GM18511 (cell line): ENCODE results near the gene GCSH.
"Not testable (repeated sequence)": the region's sequence is repeated elsewhere in the genome, so short reads cannot be mapped to it uniquely, and the experiment has no call there.

Experiments
- ATAC-seq: cut with Tn5 transposase; IDR thresholded peaks from one replicate; pipeline ENCODE4 v1.9.1; 2021; ENCODE audit warnings: mild to moderate bottlenecking, moderate library complexity; ENCODE audit not compliant: unreplicated experiment

Gene GCSH

DNA sequence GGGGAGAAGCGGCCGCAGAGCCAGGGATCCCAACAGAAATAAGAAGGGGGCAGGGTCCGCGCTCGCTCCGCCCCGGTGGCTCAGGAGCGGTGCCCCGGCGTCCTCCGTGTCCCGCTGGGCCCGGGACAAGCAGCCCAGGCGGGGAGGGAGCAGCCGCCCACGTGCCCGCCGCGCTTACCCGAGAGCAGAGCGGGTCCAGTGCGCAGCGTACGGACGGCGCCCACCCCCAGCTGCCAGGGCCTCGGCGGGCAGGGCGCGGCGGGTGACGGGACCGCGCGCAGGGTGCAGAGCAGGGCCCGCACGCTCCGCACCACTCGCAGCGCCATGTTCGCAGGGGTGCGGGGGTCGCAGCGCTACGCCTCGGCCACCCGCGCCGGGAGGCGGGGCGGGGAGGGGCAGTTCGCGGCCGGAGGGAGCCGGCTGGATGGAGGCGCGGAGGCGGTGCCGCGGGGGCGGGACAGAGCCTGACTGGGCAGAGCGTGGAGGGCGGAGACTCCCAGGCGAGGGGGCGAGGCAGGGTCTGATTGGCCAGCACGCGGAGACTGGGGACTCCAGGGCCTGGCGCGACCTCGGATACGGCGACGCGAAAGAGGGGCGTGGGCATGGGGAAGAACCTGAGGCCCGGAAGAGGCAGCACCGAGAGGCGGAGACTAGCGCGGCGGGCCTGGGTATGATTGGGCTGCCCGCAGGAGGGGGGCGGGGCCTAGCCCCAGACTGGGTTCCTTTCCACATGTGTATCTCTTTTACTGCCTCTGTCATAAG is at the start of gene GCSH:
Gene GCSH, minus strand, starts transcription at position 443 of the 762 bp plus-strand sequence. Its CDS starts 117 bp downstream, at position 326.
- peak; percentile 99 for ATAC-seq

- no peak for ATAC-seq
Measured at GRCh38 chr16:81143921-81144471, 47.8 kb upstream of the GCSH start.

DNA sequence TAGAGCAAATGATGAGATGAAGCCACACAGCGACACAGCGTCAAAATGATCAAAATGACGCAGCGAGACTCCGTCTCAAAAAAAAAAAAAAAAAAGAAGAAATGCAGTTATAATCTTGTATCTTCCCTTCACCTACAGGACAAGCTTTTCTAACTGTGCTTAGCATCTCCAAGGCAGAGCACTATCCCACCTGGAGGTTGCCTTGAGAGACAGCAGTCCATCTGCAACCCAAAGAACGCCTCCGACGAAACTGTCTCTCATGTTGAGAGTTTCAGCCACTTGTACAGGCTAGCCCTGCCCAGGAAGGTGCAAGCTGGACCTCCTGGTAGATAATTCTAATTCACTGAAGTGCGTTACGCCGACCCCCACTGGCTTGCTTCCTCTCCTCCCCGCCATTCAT is 46.7 kb upstream of the GCSH start:
- no peak for ATAC-seq

- no peak for ATAC-seq
Measured at GRCh38 chr16:81140930-81141780, 45.0 kb upstream of the GCSH start.

GRCh38 chr16:81138831-81139557 is 42.8 kb upstream of the GCSH start:
- no peak for ATAC-seq

- no peak for ATAC-seq
Measured at GRCh38 chr16:81137754-81138153, 41.6 kb upstream of the GCSH start.

DNA sequence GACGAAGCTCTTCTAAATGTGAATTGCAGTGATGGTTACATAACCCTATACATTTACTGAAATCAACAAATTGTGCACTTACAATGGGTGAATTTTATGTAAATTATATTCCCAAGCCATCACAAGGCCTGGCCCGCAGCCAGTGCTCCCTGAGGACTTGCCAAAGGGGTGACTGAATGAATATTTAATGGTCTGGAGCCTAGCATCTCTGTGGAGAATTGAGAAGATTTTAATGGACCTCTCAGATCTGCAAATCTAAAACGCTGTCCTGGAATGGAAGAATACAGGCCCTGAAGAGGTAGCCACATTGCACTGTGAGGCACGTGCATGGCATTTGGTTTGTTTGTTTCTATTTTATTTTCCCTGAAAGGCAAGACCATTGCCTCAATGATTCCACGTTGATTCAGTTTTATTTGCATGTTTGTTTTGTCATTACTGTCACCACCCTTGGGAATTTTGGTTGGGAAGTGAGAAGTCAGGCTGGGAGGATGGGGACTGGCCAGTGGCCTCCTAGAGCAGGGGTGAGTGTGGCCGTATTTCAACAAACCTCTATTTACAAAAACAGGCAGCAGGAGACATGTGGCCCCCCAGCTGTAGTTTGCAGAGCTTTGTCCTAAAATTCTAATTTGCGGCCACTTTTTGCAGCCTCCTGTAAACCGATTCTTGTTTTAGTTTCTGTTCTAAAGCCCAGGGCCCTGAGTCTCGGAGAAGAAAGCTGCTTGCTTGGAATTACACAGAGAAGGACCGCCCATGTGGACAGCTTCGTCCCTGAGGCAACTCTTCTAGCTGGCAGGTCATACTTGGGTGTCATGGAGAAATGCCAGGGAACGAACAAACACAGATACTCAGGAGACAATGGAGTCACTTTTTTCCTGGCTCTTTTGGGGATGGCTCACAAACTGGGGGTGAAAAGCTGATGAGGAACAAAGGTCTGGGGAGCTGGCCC is 40.5 kb upstream of the GCSH start:
- ATAC-seq, result no peak

GRCh38 chr16:81130126-81130525 is 33.9 kb upstream of the GCSH start:
- ATAC-seq, result no peak

- no peak for ATAC-seq
Measured at GRCh38 chr16:81128726-81129524, 32.7 kb upstream of the GCSH start.

GRCh38 chr16:81127051-81127450 is 30.9 kb upstream of the GCSH start:
- ATAC-seq, result no peak

GRCh38 chr16:81123092-81123852 is 27.1 kb upstream of the GCSH start:
- ATAC-seq, result no peak

DNA sequence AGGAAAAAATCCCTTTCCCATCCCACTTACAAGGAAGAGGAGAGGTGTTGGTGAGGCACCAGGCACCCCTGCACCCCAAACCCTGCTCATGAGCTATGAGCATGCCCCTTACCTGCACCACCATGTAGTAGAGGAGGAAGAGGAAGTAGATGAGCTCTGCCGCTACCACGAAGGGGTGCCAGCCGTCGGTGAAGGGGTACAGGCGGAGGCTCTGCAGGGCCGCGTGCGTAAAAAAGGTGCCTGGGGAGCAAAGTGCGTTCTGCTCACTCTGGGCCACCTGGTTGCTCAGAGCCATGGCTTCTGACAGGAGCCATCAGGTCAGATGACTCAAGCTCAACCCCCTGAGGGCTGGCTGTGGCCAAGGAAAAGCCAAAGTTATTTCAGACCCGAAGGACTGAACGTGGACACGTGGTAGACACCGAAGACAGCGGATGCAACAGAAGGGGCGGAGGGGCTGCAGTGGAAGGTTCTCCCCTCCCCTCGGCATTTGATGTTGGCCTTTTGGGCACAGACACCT is 25.3 kb upstream of the GCSH start:
- ATAC-seq, result no peak

DNA sequence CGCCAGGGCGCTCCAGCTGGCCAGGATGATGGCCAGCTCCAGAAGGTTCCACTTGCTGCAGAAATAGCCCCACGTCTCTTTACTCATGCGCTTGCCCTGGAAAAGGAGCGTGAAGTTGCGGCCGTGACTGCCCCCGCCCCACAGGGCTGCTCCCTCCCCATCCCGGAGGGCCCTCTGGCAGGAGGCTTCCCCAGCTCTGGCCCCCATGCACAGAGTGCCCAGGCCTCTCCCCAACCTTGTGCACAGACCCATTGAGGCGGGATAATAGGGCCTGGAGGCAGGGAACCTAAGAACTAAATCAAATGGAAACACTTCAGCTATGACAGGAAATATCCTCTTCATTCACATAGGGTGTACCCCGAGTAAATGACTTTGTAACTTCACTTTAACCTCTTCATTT is 21.2 kb upstream of the GCSH start:
- ATAC-seq, result no peak

- ATAC-seq, result no peak
Measured at GRCh38 chr16:81116285-81116684, 20.1 kb upstream of the GCSH start.

GRCh38 chr16:81112453-81112852 is 16.3 kb upstream of the GCSH start:
- no peak for ATAC-seq

GRCh38 chr16:81109274-81109673 is 13.1 kb upstream of the GCSH start:
- ATAC-seq, result not testable (repeated sequence)

- no peak for ATAC-seq
Measured at GRCh38 chr16:81107511-81107910, 11.3 kb upstream of the GCSH start.

DNA sequence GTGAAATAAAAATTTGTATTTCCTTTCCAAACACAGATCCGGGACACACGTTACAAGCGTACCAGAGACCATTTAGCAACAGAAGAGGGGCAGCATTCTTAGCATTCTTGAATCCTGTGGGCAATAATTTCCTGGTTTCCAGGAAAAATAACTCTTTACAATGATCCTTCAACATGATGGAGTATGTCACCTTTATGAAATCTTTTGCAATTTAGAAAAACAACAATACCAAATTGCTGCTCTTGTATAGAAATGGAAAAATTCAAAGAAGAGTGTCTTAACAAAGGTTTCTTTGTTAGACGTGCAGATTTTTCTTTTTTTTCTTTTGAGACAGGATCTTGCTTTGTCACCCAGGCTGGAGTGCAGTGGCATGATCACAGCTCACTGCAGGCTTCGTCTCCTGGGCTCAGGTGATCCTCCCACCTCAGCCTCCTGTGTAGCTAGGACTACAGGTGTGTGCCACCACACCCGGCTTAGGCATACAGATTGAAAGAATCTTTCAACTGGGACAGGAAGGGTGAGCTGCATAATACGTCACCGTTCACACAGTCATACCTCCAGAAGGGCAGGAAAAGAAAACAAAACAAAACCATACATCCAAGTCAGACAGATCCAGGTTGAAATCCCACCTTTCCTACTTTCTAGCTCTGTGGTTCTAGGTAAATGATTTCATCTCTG is 10.8 kb upstream of the GCSH start:
- no peak for ATAC-seq
